Ovary (tissue), 3 donors: Measurements from ENCODE around the gene KCNK2.

ENCODE experiments used
- CTCF ChIP-seq, 3 donors: fragments of 450-650 bp in 2 of 3; fragments of 200-600 bp in 1 of 3; IDR thresholded peaks; one replicate each; pipeline versions ENCODE4 v1.5.1 to v1.8.0; 2016 to 2022; ENCODE audit warnings: antibody characterized with exemption in 3 of 3, mild to moderate bottlenecking in 1 of 3
- POLR2A ChIP-seq: fragments of 450-650 bp; IDR thresholded peaks from one replicate; pipeline ENCODE4 v1.6.1; 2017; ENCODE audit warnings: antibody characterized with exemption, mild to moderate bottlenecking, moderate library complexity
- donor health status: DM: no; HTN: no; CAD: no.

DNA sequence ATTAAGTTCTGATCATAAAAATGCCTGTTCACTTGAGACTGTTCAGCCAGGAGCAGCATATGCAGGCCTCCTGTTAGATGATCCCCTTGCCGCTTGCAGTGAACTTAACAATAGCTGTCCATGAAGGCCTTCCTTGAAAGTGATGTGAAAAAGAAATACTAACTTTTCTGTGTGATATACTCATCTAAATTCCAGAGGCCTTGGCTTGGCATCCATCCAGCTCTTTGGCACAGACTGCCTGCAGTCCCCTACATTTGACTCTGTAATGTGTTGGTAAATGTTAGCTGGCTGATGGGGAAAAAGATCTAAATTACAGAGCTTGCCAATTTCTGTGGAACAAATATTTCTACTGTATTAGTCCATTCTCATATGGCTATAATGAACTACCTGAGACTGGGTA, 73.7 kb downstream of the KCNK2 start:
- TF ChIP-seq CTCF (IDR thresholded peaks at IDR 0.05) (no peak), POLR2A (no peak)
